WTC11 (cell line): Measurements from ENCODE around the gene C22orf31. TPM values are rescaled to one million over a fixed set of nuclear protein-coding genes. Genes with fewer than 3 reads are reported as not detected.

Source experiments
- ATAC-seq: fragments of 200-7000 bp; cut with Tn5 transposase; 2 replicates; pipeline ENCODE4 v1.10.0; 2021; ENCODE audit warnings: mild to moderate bottlenecking, moderate library complexity
- CTCF ChIA-PET: fragments of 300-600 bp; sonication (Branson Sonifier 250); formaldehyde crosslinking; loops from one replicate; lab custom pipeline; 2021; ENCODE audit warnings: antibody characterized with exemption; lab: Charles Lee
- POLR2A ChIA-PET: fragments of 350-600 bp; sonication (Branson Sonifier 250); formaldehyde crosslinking; loops from one replicate; lab custom pipeline; 2021; ENCODE audit warnings: antibody characterized with exemption; lab: Charles Lee
- DNase-seq: peaks from one replicate; pipeline ENCODE4 v3.0.0; 2021; ENCODE audit warnings: low spot score
- H3K27ac Mint-ChIP-seq: 2 replicates; pipeline ENCODE4 v1.8.0; 2021; ENCODE audit warnings: mixed read lengths
- H3K27me3 Mint-ChIP-seq: 2 replicates; pipeline ENCODE4 v1.8.0; 2021; ENCODE audit warnings: low read depth, mild to moderate bottlenecking, moderate library complexity, mixed read lengths
- H3K36me3 Mint-ChIP-seq: 2 replicates; pipeline ENCODE4 v1.8.0; 2021; ENCODE audit warnings: mixed read lengths
- H3K4me1 Mint-ChIP-seq: 2 replicates; pipeline ENCODE4 v1.8.0; 2022; ENCODE audit warnings: mixed read lengths
- H3K4me3 Mint-ChIP-seq: 2 replicates; pipeline ENCODE4 v1.8.0; 2021; ENCODE audit warnings: mild to moderate bottlenecking, moderate library complexity, mixed read lengths
- H3K9me3 Mint-ChIP-seq: 2 replicates; pipeline ENCODE4 v1.8.0; 2021; ENCODE audit warnings: mixed read lengths
- AFF4 ChIP-seq: sonication (generic); formaldehyde crosslinking; IDR thresholded peaks from 2 replicates; pipeline ENCODE4 v1.8.1; 2023; ENCODE audit warnings: mild to moderate bottlenecking, missing genetic modification reagents, borderline replicate concordance
- ATF3 ChIP-seq: sonication (generic); formaldehyde crosslinking; conservative IDR thresholded peaks from 2 replicates; pipeline ENCODE4 v1.8.1; 2022; ENCODE audit warnings: mild to moderate bottlenecking, missing genetic modification reagents
- CBFB ChIP-seq: sonication (generic); formaldehyde crosslinking; IDR thresholded peaks from 2 replicates; pipeline ENCODE4 v1.8.1; 2022; ENCODE audit warnings: mild to moderate bottlenecking, low read depth, missing genetic modification reagents
- ESRRA ChIP-seq: sonication (generic); formaldehyde crosslinking; IDR thresholded peaks from 2 replicates; pipeline ENCODE4 v1.8.1; 2022; ENCODE audit warnings: mild to moderate bottlenecking, missing genetic modification reagents, borderline replicate concordance
- ETV6 ChIP-seq: sonication (generic); formaldehyde crosslinking; IDR thresholded peaks from 2 replicates; pipeline ENCODE4 v1.8.1; 2022; ENCODE audit warnings: mild to moderate bottlenecking, missing genetic modification reagents
- FOXJ3 ChIP-seq: sonication (generic); formaldehyde crosslinking; IDR thresholded peaks from 2 replicates; pipeline ENCODE4 v1.9.0; 2021; ENCODE audit warnings: missing genetic modification reagents, mild to moderate bottlenecking, borderline replicate concordance
- FOXP1 ChIP-seq: sonication (generic); formaldehyde crosslinking; IDR thresholded peaks from 2 replicates; pipeline ENCODE4 v1.8.0; 2022; ENCODE audit warnings: missing genetic modification reagents, mild to moderate bottlenecking, moderate library complexity, borderline replicate concordance
- GRHL2 ChIP-seq: fragments of 250-450 bp; sonication (Bioruptor Pico); IDR thresholded peaks from 2 replicates; pipeline ENCODE4 v1.8.0; 2022; ENCODE audit warnings: mild to moderate bottlenecking, moderate library complexity; ENCODE audit not compliant: insufficient replicate concordance, severe bottlenecking
- MXD4 ChIP-seq: fragments of 250-450 bp; sonication (Bioruptor Pico); IDR thresholded peaks from 2 replicates; pipeline ENCODE4 v1.8.0; 2021; ENCODE audit warnings: mild to moderate bottlenecking, moderate library complexity, borderline replicate concordance
- NR1H2 ChIP-seq: sonication (generic); formaldehyde crosslinking; IDR thresholded peaks from 2 replicates; pipeline ENCODE4 v1.9.0; 2021; ENCODE audit warnings: mild to moderate bottlenecking, moderate library complexity, missing genetic modification reagents
- PRRX2 ChIP-seq: fragments of 250-450 bp; sonication (Bioruptor Pico); IDR thresholded peaks from 2 replicates; pipeline ENCODE4 v1.8.0; 2021; ENCODE audit warnings: mild to moderate bottlenecking
- TEAD1 ChIP-seq: sonication (generic); formaldehyde crosslinking; IDR thresholded peaks from 2 replicates; pipeline ENCODE4 v1.8.0; 2022; ENCODE audit warnings: mild to moderate bottlenecking, missing genetic modification reagents
- ZNF138 ChIP-seq: sonication (generic); formaldehyde crosslinking; conservative IDR thresholded peaks from 2 replicates; pipeline ENCODE4 v1.8.1; 2022; ENCODE audit warnings: mild to moderate bottlenecking, moderate library complexity, missing genetic modification reagents
- ZNF219 ChIP-seq: sonication (generic); formaldehyde crosslinking; IDR thresholded peaks from 2 replicates; pipeline ENCODE4 v1.8.0; 2023; ENCODE audit warnings: missing genetic modification reagents, mild to moderate bottlenecking, borderline replicate concordance
- ZNF396 ChIP-seq: fragments of 250-450 bp; sonication (Bioruptor Pico); IDR thresholded peaks from 2 replicates; pipeline ENCODE4 v1.8.0; 2021; ENCODE audit warnings: mild to moderate bottlenecking, moderate library complexity, borderline replicate concordance
- total RNA-seq: library from RNA; stranded (reverse); gene quantifications from 3 replicates; pipeline ENCODE4 v1.2.3, GENCODE V29; 2021
- TF ChIP-seq, protein P1 (sequence below): sonication (generic); formaldehyde crosslinking; IDR thresholded peaks from 2 replicates; pipeline ENCODE4 v1.8.0; 2023; ENCODE audit warnings: mild to moderate bottlenecking, missing genetic modification reagents
- TF ChIP-seq, protein P2 (sequence below): sonication (generic); formaldehyde crosslinking; IDR thresholded peaks from 2 replicates; pipeline ENCODE4 v1.8.1; 2023; ENCODE audit warnings: mild to moderate bottlenecking, moderate library complexity, missing genetic modification reagents
- TF ChIP-seq, protein P3 (sequence below): fragments of 250-450 bp; sonication (Bioruptor Pico); IDR thresholded peaks from 2 replicates; pipeline ENCODE4 v1.8.0; 2021; ENCODE audit warnings: mild to moderate bottlenecking
- TF ChIP-seq, protein P4 (sequence below): sonication (generic); formaldehyde crosslinking; IDR thresholded peaks from 2 replicates; pipeline ENCODE4 v1.8.1; 2023; ENCODE audit warnings: mild to moderate bottlenecking, missing genetic modification reagents

C22orf31 gene
- total RNA-seq, 1 experiment from 2014 or later = not detected

DNA sequence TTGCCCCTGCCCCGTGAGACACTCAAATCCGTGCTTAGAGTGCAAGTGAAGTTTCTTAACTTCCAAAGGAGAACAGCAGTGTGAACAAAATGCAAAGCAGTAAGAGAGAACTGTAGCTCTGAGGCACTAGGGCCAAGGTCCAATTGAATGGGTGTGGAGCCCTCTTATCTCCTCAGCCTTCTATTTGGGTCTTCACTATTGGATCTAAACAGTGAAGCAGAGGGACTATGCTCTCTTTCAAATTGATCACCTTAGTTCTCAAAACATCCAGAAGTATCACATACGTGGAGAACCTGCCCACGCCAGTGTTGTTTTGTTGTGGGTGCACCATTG is 49.6 kb downstream of the C22orf31 start (continued):
- TF ChIP-seq, protein P1, sequence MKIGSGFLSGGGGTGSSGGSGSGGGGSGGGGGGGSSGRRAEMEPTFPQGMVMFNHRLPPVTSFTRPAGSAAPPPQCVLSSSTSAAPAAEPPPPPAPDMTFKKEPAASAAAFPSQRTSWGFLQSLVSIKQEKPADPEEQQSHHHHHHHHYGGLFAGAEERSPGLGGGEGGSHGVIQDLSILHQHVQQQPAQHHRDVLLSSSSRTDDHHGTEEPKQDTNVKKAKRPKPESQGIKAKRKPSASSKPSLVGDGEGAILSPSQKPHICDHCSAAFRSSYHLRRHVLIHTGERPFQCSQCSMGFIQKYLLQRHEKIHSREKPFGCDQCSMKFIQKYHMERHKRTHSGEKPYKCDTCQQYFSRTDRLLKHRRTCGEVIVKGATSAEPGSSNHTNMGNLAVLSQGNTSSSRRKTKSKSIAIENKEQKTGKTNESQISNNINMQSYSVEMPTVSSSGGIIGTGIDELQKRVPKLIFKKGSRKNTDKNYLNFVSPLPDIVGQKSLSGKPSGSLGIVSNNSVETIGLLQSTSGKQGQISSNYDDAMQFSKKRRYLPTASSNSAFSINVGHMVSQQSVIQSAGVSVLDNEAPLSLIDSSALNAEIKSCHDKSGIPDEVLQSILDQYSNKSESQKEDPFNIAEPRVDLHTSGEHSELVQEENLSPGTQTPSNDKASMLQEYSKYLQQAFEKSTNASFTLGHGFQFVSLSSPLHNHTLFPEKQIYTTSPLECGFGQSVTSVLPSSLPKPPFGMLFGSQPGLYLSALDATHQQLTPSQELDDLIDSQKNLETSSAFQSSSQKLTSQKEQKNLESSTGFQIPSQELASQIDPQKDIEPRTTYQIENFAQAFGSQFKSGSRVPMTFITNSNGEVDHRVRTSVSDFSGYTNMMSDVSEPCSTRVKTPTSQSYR (CRISPR knock-in tag) = no peak
- no peak for TF ChIP-seq FOXJ3 (CRISPR knock-in tag)
- no peak for TF ChIP-seq ZNF396 (CRISPR knock-in tag)
- TF ChIP-seq, protein P2, sequence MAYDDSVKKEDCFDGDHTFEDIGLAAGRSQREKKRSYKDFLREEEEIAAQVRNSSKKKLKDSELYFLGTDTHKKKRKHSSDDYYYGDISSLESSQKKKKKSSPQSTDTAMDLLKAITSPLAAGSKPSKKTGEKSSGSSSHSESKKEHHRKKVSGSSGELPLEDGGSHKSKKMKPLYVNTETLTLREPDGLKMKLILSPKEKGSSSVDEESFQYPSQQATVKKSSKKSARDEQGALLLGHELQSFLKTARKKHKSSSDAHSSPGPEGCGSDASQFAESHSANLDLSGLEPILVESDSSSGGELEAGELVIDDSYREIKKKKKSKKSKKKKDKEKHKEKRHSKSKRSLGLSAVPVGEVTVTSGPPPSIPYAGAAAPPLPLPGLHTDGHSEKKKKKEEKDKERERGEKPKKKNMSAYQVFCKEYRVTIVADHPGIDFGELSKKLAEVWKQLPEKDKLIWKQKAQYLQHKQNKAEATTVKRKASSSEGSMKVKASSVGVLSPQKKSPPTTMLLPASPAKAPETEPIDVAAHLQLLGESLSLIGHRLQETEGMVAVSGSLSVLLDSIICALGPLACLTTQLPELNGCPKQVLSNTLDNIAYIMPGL (CRISPR knock-in tag) = no peak
- TF ChIP-seq, protein P3, sequence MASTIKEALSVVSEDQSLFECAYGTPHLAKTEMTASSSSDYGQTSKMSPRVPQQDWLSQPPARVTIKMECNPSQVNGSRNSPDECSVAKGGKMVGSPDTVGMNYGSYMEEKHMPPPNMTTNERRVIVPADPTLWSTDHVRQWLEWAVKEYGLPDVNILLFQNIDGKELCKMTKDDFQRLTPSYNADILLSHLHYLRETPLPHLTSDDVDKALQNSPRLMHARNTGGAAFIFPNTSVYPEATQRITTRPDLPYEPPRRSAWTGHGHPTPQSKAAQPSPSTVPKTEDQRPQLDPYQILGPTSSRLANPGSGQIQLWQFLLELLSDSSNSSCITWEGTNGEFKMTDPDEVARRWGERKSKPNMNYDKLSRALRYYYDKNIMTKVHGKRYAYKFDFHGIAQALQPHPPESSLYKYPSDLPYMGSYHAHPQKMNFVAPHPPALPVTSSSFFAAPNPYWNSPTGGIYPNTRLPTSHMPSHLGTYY (CRISPR knock-in tag) = no peak
- no peak for TF ChIP-seq NR1H2 (CRISPR knock-in tag)
- TF ChIP-seq MXD4 (CRISPR knock-in tag) = no peak
- TF ChIP-seq ESRRA (CRISPR knock-in tag) = no peak

- DNase-seq (no peak), ATAC-seq (peak; percentile 65)
- Mint-ChIP-seq H3K4me3 (no peak overlapping the region), H3K9me3 (no peaks in the 10 kb centered on the region; the same call in 1 of the 2 replicates), H3K4me1 (peaks cover 80% of the 10 kb centered on the region), H3K27me3 (no peaks in the 10 kb centered on the region), H3K36me3 (peaks cover 7% of the 10 kb centered on the region; the same call in 1 of the 2 replicates), H3K27ac (peak overlapping the region; percentile 89)
- ChIA-PET POLR2A (no interaction called here), CTCF (interaction anchor here (2.0 kb wide), 1 partner anchor 29 kb away, joined by 9 read pairs; no protein-coding TSS in a partner anchor)
- TF ChIP-seq PRRX2 (CRISPR knock-in tag) = no peak
- no peak for TF ChIP-seq AFF4 (CRISPR knock-in tag)
- no peak for TF ChIP-seq TEAD1 (CRISPR knock-in tag)
- no peak for TF ChIP-seq CBFB
- no peak for TF ChIP-seq FOXJ3 (CRISPR knock-in tag)
- TF ChIP-seq, protein P4, sequence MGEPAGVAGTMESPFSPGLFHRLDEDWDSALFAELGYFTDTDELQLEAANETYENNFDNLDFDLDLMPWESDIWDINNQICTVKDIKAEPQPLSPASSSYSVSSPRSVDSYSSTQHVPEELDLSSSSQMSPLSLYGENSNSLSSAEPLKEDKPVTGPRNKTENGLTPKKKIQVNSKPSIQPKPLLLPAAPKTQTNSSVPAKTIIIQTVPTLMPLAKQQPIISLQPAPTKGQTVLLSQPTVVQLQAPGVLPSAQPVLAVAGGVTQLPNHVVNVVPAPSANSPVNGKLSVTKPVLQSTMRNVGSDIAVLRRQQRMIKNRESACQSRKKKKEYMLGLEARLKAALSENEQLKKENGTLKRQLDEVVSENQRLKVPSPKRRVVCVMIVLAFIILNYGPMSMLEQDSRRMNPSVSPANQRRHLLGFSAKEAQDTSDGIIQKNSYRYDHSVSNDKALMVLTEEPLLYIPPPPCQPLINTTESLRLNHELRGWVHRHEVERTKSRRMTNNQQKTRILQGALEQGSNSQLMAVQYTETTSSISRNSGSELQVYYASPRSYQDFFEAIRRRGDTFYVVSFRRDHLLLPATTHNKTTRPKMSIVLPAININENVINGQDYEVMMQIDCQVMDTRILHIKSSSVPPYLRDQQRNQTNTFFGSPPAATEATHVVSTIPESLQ = no peak
- no peak for TF ChIP-seq GRHL2
- no peak for TF ChIP-seq ATF3
- no peak for TF ChIP-seq ETV6 (CRISPR knock-in tag)
- TF ChIP-seq ZNF219 (CRISPR knock-in tag) = no peak
- no peak for TF ChIP-seq ESRRA (CRISPR knock-in tag)
- no peak for TF ChIP-seq FOXP1
- no peak for TF ChIP-seq ZNF138 (CRISPR knock-in tag)
- TF ChIP-seq, all 79 proteins: peak for 0
Measured at GRCh38 chr22:29011240-29012100, 50.2 kb downstream of the C22orf31 start.
